NCI-H2171 (cell line): ENCODE data around the gene TAF6.

Experiments
- DNase-seq: peaks from one replicate; lab custom pipeline; 2025; lab: John Stamatoyannopoulos, UW

Gene TAF6

DNA sequence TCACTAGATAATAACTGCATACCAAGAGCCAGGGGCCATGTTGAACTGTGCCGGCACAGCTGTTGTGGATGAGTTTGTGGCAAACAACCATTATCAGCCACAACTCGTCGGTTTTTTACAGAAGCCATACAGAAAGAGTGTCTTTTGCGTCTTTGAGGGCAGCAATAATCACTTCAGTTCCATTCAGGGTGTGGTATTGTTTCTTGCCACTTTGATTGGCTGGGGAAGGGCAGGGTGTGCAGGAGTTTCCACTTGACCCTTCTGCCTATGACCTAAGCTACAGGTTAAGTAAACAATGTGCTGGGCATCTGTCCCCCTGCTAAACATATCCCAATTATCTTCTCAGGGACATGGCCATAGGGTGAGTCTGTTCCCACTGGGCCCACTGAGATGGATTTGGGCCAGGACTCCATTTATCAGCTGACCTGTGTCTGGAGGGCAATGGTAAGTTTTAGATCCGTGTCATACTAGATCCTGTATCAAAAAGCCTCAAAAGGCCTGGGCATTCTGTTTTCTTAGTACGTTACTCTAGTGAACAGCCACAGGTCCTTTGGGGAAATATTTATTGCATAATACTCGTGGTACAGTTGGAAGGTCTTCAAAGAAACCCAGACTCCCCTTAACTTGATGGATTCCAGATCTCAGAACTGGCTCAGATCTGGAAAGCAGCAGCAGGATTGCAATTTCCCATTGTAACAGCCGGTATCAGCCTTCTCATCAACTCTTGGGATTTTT is 53.5 kb downstream of the TAF6 start:
- DNase-seq: no peak

- no peak for DNase-seq
These were observed 55.0 kb downstream of the TAF6 start for GRCh38 chr7:100064162-100064561.

DNA sequence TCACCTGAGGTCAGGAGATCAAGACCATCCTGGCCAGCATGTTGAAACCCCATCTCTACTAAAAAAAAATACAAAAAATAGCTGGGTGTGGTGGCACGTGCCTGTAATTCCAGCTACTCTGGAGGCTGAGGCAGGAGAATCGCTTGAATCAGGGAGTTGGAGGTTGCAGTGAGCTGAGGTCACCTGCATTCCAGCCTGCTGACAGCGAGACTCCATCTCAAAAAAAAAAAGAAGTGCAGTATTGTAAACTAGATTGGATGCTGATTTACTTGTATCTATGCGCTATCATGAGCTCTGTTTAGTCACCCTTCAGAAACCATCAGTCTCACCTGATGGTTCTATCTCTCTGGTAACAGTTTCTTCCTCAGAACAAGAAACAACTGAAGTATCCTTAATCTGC is 55.8 kb downstream of the TAF6 start:
- no peak for DNase-seq

DNA sequence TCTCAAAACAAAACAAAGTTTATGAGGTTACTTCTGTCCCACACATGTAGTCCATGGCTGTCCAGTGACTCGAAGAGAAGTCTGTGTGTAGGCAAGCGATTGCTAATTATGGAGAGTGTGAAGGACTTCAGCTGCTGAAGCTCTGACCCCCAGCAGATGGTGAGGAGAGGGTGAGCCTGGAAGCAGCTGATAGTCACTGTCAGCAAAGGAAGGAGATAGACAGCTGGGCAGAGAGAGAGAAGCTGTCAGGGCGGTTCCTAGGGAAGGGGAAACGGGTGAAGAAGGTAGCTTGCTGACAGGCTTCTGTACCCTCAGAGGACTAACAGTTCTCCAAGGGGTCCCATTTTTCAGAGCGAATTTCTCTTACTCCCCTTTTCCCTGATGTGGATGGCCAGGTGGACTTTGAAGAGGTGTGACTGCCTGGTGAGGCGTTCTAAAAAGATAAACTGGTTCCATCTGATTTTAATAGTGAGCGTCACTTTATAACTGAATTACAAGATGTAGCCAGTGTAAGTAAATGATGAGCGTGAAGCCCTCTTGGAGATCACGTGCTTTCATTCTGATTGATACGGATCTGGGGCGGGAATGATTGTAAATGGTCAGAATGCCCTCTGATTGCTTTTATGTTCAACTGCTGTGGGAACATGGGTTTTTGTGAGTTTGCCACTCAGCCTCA is 57.5 kb downstream of the TAF6 start:
- no peak for DNase-seq

DNA sequence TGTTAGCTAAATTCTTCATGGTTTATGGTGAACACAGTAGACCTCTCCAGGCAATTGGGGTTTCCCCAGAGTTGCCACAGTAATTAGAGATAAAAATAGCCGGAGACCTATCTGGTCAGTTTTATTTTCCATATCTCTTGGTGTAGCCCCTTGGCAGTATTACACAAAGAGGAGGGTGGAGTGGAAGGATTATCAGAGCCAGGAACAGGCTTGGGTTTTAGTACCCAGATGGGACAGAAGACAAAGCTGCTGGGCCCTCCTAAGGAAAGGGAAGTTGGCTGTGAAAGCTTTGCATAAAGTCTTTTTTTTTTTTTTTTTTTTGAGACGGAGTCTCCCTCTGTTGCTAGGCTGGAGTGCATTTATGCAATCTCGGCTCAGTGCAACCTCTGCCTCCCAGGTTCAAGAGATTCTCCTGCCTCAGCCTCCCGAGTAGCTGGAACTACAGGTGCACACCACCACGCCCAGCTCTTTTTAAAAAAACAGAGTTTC is 59.9 kb downstream of the TAF6 start:
- DNase-seq: no peak
